PC-9 (cell line): ENCODE data around the gene SPSB3.

Experiments
- EZH2 ChIP-seq: fragments of 200-600 bp; sonication (generic); IDR thresholded peaks from 2 replicates; pipeline ENCODE4 v1.8.0; 2017; ENCODE audit warnings: antibody characterized with exemption, low read depth
- TF ChIP-seq, protein P1 (sequence below): fragments of 200-600 bp; sonication (generic); conservative IDR thresholded peaks from 2 replicates; pipeline ENCODE4 v1.6.1; 2017; ENCODE audit warnings: mixed run types, antibody characterized with exemption, mild to moderate bottlenecking, moderate library complexity

DNA sequence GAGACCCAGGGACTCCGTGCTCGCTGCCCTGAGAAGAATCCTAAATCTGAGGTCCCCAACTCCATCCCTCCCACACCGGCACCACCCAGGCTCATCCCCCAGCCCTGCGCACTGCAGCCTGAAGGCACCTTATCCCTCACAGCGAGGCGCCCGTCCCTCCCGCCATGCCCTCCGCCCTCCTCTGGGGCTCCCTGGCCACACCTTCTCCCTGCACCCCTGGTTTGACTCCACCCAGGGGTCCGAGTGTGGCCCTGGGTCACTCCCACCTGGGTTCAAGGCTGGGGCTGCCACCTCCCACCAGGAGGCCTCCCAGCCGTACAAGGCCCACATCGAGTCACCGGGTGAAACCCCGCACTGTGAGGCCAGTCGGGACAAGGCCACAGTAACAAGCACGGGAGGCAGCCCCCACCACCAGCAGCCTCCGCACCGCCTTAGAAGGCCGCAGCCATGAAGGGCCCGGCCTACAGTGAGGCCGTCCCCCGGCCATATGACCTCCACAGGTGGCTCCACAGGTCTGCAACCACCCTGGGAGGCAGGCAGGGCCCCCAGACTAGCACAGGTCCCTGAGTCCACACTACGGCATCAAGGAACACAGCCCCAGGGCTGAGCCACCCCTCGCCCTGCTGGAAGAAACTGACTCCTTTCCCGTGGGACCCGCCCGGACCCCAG, 36.0 kb upstream of the SPSB3 start:
- TF ChIP-seq, protein P1, sequence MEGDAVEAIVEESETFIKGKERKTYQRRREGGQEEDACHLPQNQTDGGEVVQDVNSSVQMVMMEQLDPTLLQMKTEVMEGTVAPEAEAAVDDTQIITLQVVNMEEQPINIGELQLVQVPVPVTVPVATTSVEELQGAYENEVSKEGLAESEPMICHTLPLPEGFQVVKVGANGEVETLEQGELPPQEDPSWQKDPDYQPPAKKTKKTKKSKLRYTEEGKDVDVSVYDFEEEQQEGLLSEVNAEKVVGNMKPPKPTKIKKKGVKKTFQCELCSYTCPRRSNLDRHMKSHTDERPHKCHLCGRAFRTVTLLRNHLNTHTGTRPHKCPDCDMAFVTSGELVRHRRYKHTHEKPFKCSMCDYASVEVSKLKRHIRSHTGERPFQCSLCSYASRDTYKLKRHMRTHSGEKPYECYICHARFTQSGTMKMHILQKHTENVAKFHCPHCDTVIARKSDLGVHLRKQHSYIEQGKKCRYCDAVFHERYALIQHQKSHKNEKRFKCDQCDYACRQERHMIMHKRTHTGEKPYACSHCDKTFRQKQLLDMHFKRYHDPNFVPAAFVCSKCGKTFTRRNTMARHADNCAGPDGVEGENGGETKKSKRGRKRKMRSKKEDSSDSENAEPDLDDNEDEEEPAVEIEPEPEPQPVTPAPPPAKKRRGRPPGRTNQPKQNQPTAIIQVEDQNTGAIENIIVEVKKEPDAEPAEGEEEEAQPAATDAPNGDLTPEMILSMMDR, result no peak
- TF ChIP-seq EZH2, result no peak
